Stimulated activated CD4-positive, alpha-beta T cell treated with anti-CD3 and anti-CD28 coated beads, Interleukin-1b, Interleukin-23, amount 100 ng/mL, for 48 hours (primary cell): ENCODE measurements around the gene EGLN2.
"Not testable (repeated sequence)": the region's sequence is repeated elsewhere in the genome, so short reads cannot be mapped to it uniquely, and the experiment has no call there.

ENCODE experiments used
- DNase-seq: peaks from one replicate; pipeline ENCODE4 v3.0.0-alpha.2; 2020

The EGLN2 gene

GRCh38 chr19:40850277-40850676 is 51.3 kb downstream of the EGLN2 start, which contains the start of gene CYP2A6:
CYP2A6 (minus strand) TSS chr19:40850447; CDS start chr19:40850426, 21 bp downstream.
- DNase-seq, result not testable (repeated sequence)

GRCh38 chr19:40852467-40853152 is 53.6 kb downstream of the EGLN2 start:
- not testable (repeated sequence) for DNase-seq
